HEK293T (cell line): ENCODE results near the gene RAB30.
"Not testable (repeated sequence)": the region's sequence is repeated elsewhere in the genome, so short reads cannot be mapped to it uniquely, and the experiment has no call there.

ENCODE experiments used
- CTCF ChIA-PET: fragments of 350-600 bp; formaldehyde crosslinking; extraction: SDS; loops from one replicate; lab custom pipeline; 2021; ENCODE audit warnings: antibody characterized with exemption, inconsistent platforms; lab: Yijun Ruan, JAX
- POLR2A ChIA-PET: fragments of 350-600 bp; formaldehyde crosslinking; extraction: SDS; loops from one replicate; lab custom pipeline; 2020; ENCODE audit warnings: antibody characterized with exemption, inconsistent platforms; lab: Yijun Ruan, JAX
- DNase-seq: peaks from one replicate; pipeline ENCODE4 v3.0.0; 2012; ENCODE audit warnings: mixed read lengths; ENCODE audit errors: extremely low spot score
- ARNT ChIP-seq: fragments of 450-650 bp; IDR thresholded peaks from 2 replicates; pipeline ENCODE4 v1.6.1; 2017; ENCODE audit warnings: mild to moderate bottlenecking
- BHLHE40 ChIP-seq: fragments of 450-650 bp; IDR thresholded peaks from 2 replicates; pipeline ENCODE4 v1.6.1; 2016; ENCODE audit warnings: mild to moderate bottlenecking, moderate library complexity, borderline replicate concordance
- CTBP1 ChIP-seq: fragments of 450-650 bp; IDR thresholded peaks from 2 replicates; pipeline ENCODE4 v1.6.1; 2016; ENCODE audit warnings: borderline replicate concordance
- ELF4 ChIP-seq: fragments of 450-650 bp; IDR thresholded peaks from 2 replicates; pipeline ENCODE4 v1.6.1; 2017; ENCODE audit warnings: antibody characterized with exemption
- FOXA1 ChIP-seq: fragments of 450-650 bp; IDR thresholded peaks from 2 replicates; pipeline ENCODE4 v1.6.1; 2016; ENCODE audit warnings: mild to moderate bottlenecking
- FOXK2 ChIP-seq: fragments of 450-650 bp; IDR thresholded peaks from 2 replicates; pipeline ENCODE4 v1.6.1; 2016; ENCODE audit warnings: mild to moderate bottlenecking
- FOXM1 ChIP-seq: fragments of 450-650 bp; IDR thresholded peaks from 2 replicates; pipeline ENCODE4 v1.6.1; 2017; ENCODE audit warnings: mild to moderate bottlenecking, borderline replicate concordance
- HDGF ChIP-seq: fragments of 450-650 bp; IDR thresholded peaks from 2 replicates; pipeline ENCODE4 v1.6.1; 2017; ENCODE audit warnings: antibody characterized with exemption, borderline replicate concordance
- L3MBTL2 ChIP-seq: fragments of 450-650 bp; conservative IDR thresholded peaks from 2 replicates; pipeline ENCODE4 v1.6.1; 2016; ENCODE audit warnings: mild to moderate bottlenecking
- LEF1 ChIP-seq: fragments of 450-650 bp; IDR thresholded peaks from 2 replicates; pipeline ENCODE4 v1.6.1; 2017; ENCODE audit warnings: mild to moderate bottlenecking, borderline replicate concordance
- NFRKB ChIP-seq: fragments of 450-650 bp; IDR thresholded peaks from 2 replicates; pipeline ENCODE4 v1.6.1; 2016; ENCODE audit warnings: mild to moderate bottlenecking, moderate library complexity
- PKNOX1 ChIP-seq: fragments of 450-650 bp; IDR thresholded peaks from 2 replicates; pipeline ENCODE4 v1.6.1; 2016
- SP1 ChIP-seq: fragments of 450-650 bp; IDR thresholded peaks from 2 replicates; pipeline ENCODE4 v1.6.1; 2017
- SUZ12 ChIP-seq: fragments of 450-650 bp; IDR thresholded peaks from 2 replicates; pipeline ENCODE4 v1.6.1; 2016; ENCODE audit warnings: mild to moderate bottlenecking
- TARDBP ChIP-seq: fragments of 450-650 bp; IDR thresholded peaks from 2 replicates; pipeline ENCODE4 v1.6.1; 2016
- ZNF384 ChIP-seq: fragments of 450-650 bp; IDR thresholded peaks from 2 replicates; pipeline ENCODE4 v1.6.1; 2016

Gene RAB30

GRCh38 chr11:82960779-82961143 lies 110.9 kb downstream of the RAB30 start:
- no peak for TF ChIP-seq FOXA1
- no peak for TF ChIP-seq FOXK2
- no peak for TF ChIP-seq HDGF
- TF ChIP-seq CTBP1: no peak
- TF ChIP-seq L3MBTL2: no peak
- TF ChIP-seq PKNOX1: no peak
- ChIA-PET POLR2A (no interaction called here), CTCF (interaction anchor here (1.6 kb wide), 1 partner anchor 34 kb away, joined by 3 read pairs; no protein-coding TSS in a partner anchor)
- DNase-seq: no peak

- DNase-seq: no peak
- CTCF ChIA-PET: interaction anchor here (1.6 kb wide), 1 partner anchor 33 kb away, joined by 3 read pairs; no protein-coding TSS in a partner anchor
- POLR2A ChIA-PET: no interaction called here
- TF ChIP-seq TARDBP (no peak), NFRKB (no peak), ELF4 (no peak), ZNF384 (no peak), HDGF (no peak), SP1 (no peak), FOXA1 (no peak), PKNOX1 (no peak), BHLHE40 (no peak), FOXK2 (no peak), ARNT (no peak)
Observed at GRCh38 chr11:82959987-82960778, 111.5 kb downstream of the RAB30 start.

- DNase-seq, CTCF ChIA-PET: not testable (repeated sequence)
- POLR2A ChIA-PET: interaction anchor here (0.8 kb wide), 1 partner anchor 54 kb away, joined by 3 read pairs; the partner anchor contains the start of gene DDIAS
Observed at GRCh38 chr11:82955736-82956453, 115.8 kb downstream of the RAB30 start.

GRCh38 chr11:82950502-82950901 lies 121.2 kb downstream of the RAB30 start:
- POLR2A ChIA-PET: not testable (repeated sequence)

GRCh38 chr11:82949352-82949751 lies 122.3 kb downstream of the RAB30 start:
- CTCF ChIA-PET: no interaction called here
- no peak for DNase-seq
- TF ChIP-seq ELF4 (no peak), FOXA1 (no peak), HDGF (no peak), BHLHE40 (no peak), ZNF384 (no peak), SP1 (no peak), LEF1 (no peak), SUZ12 (no peak), TARDBP (no peak), ARNT (no peak), CTBP1 (no peak), PKNOX1 (no peak), FOXM1 (no peak), L3MBTL2 (no peak), FOXK2 (no peak), NFRKB (no peak)
- POLR2A ChIA-PET: no interaction called here

More at GRCh38 chr11:82950502-82950901, 121.2 kb downstream of the RAB30 start:
- CTCF ChIA-PET, DNase-seq: not testable (repeated sequence)

GRCh38 chr11:82945682-82946081 lies 126.0 kb downstream of the RAB30 start:
- no peak for TF ChIP-seq LEF1
- TF ChIP-seq CTBP1: no peak
- no peak for TF ChIP-seq L3MBTL2
- TF ChIP-seq BHLHE40: no peak
- no peak for TF ChIP-seq FOXK2
- TF ChIP-seq FOXM1: no peak
- no peak for TF ChIP-seq TARDBP
- TF ChIP-seq NFRKB: no peak
- no peak for TF ChIP-seq ZNF384
- no peak for TF ChIP-seq HDGF
- no peak for TF ChIP-seq SP1
- no peak for TF ChIP-seq FOXA1
- TF ChIP-seq SUZ12: no peak
- no peak for DNase-seq
- POLR2A ChIA-PET: no interaction called here
- CTCF ChIA-PET: interaction anchor here (1.3 kb wide), 1 partner anchor 78 kb away, joined by 4 read pairs; no protein-coding TSS in a partner anchor

GRCh38 chr11:82945041-82945440 lies 126.7 kb downstream of the RAB30 start:
- DNase-seq, POLR2A ChIA-PET: not testable (repeated sequence)
- CTCF ChIA-PET: interaction anchor here (1.3 kb wide), 1 partner anchor 77 kb away, joined by 4 read pairs; no protein-coding TSS in a partner anchor
